NCI-H69 (cell line): ENCODE results near the gene ACOT11.

Source experiments
- DNase-seq: peaks from one replicate; lab custom pipeline; 2025; lab: John Stamatoyannopoulos, UW

ACOT11 gene

DNA sequence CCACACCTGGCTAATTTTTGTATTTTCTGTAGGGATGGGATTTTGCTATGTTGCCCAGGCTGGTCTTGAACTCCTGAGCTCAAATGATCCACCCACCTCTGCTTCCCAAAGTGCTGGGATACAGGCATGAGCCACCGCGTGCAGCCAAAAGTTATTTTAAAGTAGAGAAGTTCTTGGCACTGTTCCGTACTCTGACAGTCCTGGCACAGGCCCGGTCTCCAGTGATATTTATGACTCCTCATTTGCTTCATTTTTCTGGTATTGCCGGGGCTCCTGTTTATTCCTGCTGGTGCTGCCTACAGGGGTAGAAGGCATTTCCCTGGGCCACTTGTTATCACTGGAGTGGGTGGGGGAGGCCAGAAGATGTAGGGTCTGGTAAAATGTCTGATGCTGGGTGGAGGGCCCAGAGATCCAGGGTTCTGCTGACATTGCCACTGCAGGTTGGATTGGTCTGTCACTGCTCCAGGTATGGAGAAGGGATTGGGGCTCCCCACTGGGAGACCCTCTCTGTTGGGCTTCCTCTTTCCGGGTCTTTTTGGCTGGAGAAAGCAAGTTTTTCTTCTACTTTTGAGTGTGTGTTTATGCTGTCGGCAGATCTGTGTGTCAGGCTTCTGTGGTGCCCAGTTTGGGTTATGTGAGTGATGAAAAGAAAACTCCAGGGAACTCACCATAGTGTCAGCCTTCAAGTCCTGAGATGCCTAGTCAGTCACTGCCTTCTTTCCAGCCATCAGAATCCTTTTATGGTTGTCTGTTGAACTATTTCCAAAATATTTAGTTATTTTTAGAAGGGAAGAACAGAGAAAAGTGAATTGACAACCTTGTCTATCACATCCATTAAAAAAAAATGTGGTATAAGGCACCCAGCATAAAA is 98.0 kb downstream of the ACOT11 start:
- no peak for DNase-seq

DNA sequence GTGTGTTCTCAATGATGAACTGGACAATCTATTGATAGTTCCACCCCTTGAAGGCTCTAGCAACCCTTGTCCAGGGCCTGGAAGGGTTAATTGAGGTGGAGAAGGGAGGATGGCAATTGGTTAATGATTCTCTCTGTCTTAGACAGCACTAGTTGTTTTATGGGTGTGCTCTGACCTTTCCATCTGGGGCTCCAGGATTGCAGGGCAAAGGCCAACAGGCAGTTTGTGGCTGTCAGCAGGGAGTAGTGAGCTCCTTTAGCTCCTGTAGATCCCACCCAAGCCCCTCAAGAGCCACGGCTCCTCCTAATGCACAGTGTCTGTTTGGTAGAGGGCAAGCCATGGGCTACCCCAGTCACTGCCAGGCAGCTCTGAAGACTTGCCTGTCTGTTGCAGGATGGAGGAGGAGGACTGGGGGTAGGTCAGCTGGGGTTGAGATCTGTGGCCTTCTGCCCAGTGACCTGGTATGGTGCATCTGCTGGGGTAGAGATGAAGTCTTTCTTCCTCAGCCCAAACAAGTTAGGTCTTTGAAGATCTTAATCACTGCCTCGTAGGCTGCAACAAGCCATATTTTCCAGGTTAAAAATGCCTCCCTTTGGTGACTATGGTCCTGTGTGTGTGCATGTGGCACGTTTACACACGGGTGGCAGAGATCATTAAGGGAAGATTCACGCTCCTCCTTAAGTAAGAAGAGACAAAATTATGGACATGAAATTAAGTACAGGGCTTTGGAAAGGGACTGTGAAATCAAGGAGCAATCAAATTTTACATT is 101.3 kb downstream of the ACOT11 start:
- DNase-seq: no peak

DNA sequence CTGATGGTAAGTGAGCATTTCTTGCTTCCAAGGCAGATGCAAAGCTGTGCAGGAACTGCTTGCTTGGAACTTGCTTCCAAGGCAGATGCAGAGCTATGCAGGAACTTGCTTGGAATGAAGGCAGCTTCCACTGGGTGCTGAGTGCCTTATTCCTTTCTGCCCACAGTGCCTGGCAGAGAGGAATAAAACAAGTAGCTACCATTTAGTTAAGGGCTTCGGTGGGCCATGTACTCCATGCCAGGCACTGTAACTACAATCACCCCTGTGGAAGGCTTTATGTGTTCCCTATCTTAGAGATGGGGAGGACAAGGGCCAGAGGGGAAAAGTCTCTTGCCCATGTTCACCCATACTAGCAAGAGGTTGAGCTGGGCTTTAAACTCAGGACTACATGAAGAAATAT is 101.9 kb downstream of the ACOT11 start:
- DNase-seq: no peak

DNA sequence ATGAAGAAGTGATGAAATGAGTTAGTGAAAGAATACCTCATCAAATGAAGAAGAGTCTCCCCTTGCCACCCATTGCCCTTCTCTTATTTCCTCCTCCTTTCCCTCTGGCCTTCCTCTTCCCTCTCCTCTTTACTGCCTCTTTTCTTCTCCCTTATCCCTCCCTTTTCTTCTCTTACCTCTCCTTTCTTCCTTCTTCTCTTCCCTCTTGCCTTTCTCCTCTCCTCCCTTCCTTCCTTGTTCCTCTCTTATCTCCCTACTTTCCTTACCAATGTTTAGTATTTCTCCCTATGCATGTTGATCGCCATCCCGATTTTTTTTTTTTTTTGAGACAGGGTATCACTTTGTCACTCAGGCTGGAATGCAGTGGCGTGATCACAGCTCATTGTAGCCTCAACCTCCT is 102.4 kb downstream of the ACOT11 start:
- DNase-seq: no peak

DNA sequence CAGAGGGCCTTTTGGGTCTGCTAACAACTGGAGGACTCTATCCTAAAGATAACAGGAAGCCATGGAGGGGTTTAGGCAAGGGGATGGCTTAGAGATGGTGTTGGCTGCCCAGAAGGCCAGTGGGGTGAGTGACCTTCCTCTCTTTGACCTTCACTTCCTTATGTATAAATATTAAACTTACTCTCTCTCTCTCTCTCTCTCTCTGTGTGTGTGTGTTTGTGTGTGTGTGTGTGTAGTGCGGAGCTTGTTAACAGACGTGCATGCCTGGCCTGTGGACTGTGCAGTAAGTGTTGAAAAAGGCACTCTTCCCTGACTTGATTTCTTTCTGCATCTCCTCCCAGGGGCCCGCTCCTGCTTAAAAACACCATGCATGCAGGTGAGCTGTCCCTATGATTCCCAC is 103.6 kb downstream of the ACOT11 start:
- no peak for DNase-seq

DNA sequence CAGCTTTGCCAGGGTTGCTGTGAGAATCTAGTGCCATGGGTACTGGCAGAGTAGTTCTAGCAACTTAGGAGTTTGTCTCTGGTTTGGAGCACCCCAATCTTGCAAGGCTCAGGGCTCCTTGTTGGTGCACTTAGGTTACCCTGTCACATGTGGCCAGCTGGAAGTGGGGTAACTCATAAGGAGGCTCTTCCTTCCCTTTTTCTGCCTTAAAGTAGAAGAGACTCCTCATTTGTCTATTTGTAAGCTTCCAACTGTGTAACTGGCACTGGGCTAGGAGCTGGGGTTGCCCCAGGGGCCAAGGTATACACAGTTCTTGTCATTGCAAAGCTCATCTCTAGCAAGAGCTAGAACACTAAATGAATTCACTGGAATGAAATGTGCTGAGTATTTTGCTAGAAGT is 104.1 kb downstream of the ACOT11 start:
- no peak for DNase-seq

DNA sequence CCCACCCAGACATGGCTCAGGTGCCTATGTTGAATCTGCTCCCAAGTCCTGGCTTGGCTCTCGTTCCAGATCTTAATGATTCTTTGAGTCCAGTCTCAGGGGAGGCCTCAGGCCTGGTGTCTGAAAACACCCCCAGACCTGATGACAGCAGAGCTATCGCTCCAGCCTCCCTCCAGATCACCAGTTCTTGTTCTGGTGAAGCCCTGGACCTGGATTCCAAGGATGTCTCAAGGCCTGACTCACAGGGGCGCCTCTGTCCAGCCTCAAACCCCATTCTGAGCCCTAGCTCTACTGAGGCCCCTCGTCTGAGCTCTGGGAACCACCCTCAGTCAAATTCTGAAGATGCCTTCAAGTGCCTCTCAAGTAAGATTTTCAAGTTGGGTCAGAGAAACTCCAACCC is 105.0 kb downstream of the ACOT11 start:
- DNase-seq: no peak

DNA sequence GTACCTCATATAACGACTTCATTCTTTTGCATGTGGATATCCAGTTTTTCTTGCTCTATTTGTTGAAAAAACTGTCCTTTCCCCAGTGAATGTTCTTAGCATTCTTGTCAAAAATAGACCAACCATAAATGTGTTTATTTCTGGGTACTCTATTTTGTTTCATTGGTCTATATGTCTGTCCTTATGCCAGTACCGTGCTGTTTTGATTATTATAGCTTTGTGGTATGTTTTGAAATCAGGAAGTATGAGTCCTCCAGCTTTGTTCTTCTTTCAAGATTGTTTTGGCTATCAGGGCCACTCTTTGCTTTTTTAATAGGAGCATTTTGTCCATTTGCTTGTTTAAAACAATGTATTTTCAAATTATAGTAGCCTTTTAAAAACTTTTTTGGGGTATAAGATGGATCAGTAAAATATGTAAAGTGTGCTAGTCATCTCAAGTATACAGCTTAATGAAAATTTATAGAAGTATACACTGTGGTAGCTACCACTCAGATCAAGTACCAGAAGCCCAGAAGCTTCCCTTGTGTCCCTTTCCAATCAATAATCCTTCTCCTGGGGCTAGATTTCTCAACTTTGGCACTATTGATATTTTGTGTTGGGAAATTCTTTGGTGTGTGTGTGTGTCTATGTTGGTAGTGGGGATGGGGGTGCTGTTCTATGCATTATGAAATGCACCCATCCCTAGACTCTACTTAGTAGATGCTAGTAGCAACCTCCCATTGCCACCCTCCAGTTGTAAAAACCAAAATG is 110.3 kb downstream of the ACOT11 start:
- DNase-seq: no peak
